Upper lobe of left lung (tissue), 6 donors: ENCODE results near the gene NUDC. TPM values are rescaled to one million over a fixed set of nuclear protein-coding genes. Genes with fewer than 3 reads are reported as not detected.

Experiments used
- ATAC-seq, 2 donors: fragments of 200-7000 bp; cut with Tn5 transposase; one replicate each; pipeline ENCODE4 v1.9.1; 2022; ENCODE audit warnings: mild to moderate bottlenecking in 2 of 2, moderate library complexity in 2 of 2; ENCODE audit not compliant: low FRiP score in 2 of 2
- DNase-seq, 2 donors: peaks; one replicate each; pipeline ENCODE4 v3.0.0-alpha.2; 2019 to 2020
- H3K27ac ChIP-seq, 4 donors: fragments of 200-600 bp; sonication (generic); one replicate each; pipeline ENCODE4 v1.5.1; 2016 to 2019
- H3K27me3 ChIP-seq, 4 donors: fragments of 200-600 bp; sonication (generic); one replicate each; pipeline ENCODE4 v1.5.1; 2017 to 2019
- H3K36me3 ChIP-seq, 4 donors: fragments of 200-600 bp; sonication (generic); one replicate each; pipeline ENCODE4 v1.5.1; 2016 to 2019
- H3K4me1 ChIP-seq, 4 donors: fragments of 200-600 bp; sonication (generic); one replicate each; pipeline ENCODE4 v1.5.1; 2018 to 2019
- H3K4me3 ChIP-seq, 4 donors: fragments of 200-600 bp; sonication (generic); one replicate each; pipeline ENCODE4 v1.5.1; 2017 to 2019; ENCODE audit warnings: mild to moderate bottlenecking in 2 of 4, moderate library complexity in 1 of 4
- H3K9me3 ChIP-seq, 4 donors: fragments of 200-600 bp; sonication (generic); one replicate each; pipeline ENCODE4 v1.5.1; 2018 to 2019
- EP300 ChIP-seq, 4 donors: sonication (generic); formaldehyde crosslinking; IDR thresholded peaks; one replicate each; pipeline ENCODE4 v1.5.1; 2017; ENCODE audit warnings: antibody characterized with exemption in 4 of 4, control low read depth in 2 of 4
- POLR2A ChIP-seq, 4 donors: fragments of 450-650 bp; IDR thresholded peaks; one replicate each; pipeline ENCODE4 v1.5.1; 2016 to 2017; ENCODE audit warnings: antibody characterized with exemption in 4 of 4, mild to moderate bottlenecking in 2 of 4
- POLR2AphosphoS5 ChIP-seq, 2 donors: sonication (generic); formaldehyde crosslinking; IDR thresholded peaks; one replicate each; pipeline ENCODE4 v1.5.1; 2017; ENCODE audit warnings: antibody characterized with exemption in 2 of 2
- WGBS, 2 donors: methylation state at CpG; one replicate each; pipeline ENCODE4 v1.1.5; 2017 to 2018; 5-methylcytosine and 5-hydroxymethylcytosine counted together
- total RNA-seq, 6 donors: library from RNA; depleted of rRNA in 4 of 6; stranded (reverse); fragments of >200 nt in 4 of 6; gene quantifications; one replicate each; pipeline versions ENCODE4 v1.1.0 to v1.2.1, GENCODE V29; 2016 to 2021
- TF ChIP-seq, protein P1 (sequence below), 6 experiments: fragments of 450-650 bp in 4 of 6; fragments of 200-600 bp in 2 of 6; sonication (generic) in 2 of 6; IDR thresholded peaks; one replicate each; pipeline ENCODE4 v1.5.1; 2016 to 2019; ENCODE audit warnings: antibody characterized with exemption in 6 of 6
- donor health status: DM: no; HTN: no; CAD: no; lungs with moderate emphysema.
- donor health status: DM: no; HTN: yes; CAD: no; lungs with severe emphysema.

Gene NUDC
- total RNA-seq, 6 donors from 2014 or later, result 41.9 to 81.2 (median 60.2) TPM

DNA sequence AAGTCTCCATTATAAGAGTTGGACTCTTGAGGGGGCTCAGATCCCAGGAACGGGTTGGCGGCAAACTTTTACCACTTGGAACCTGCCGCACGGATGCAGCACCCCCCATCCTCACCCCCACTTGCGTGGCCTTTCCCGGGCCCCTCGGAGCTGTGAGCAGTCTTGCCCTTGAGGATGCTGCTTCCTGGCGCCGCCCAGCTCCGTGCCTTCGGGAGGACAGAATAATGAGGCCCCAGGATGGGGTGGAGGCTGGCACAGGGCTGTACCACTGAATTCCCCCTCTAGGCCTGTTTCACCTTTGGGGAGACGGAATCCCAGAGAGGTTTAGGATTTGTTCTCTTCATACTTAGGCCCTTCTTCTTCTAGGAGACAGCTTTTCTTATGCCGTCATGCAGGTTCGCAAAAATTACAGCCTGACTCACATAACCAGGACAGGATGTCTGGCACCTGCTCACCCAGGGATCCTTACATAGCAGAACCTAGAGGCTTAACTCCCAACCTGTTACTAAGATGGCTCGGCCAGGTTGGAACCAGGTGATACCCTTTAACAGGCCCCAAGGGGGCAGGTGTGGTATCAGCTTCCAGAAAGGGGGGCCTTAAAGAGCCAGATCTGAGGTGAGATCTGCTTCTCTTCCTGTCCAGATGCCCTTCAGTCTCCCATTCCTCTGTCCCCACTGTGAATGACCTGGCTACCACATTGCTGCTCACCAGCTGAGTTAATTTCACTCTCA, 73.4 kb downstream of the NUDC start:
- H3K9me3 ChIP-seq, result no peaks in the 10 kb centered on the region
- H3K36me3 ChIP-seq, result no peaks in the 10 kb centered on the region
- TF ChIP-seq EP300 (IDR thresholded peaks at IDR 0.05) (no peak), POLR2AphosphoS5 (IDR thresholded peaks at IDR 0.05) (no peak), POLR2A (IDR thresholded peaks at IDR 0.05) (no peak)
- TF ChIP-seq, protein P1, sequence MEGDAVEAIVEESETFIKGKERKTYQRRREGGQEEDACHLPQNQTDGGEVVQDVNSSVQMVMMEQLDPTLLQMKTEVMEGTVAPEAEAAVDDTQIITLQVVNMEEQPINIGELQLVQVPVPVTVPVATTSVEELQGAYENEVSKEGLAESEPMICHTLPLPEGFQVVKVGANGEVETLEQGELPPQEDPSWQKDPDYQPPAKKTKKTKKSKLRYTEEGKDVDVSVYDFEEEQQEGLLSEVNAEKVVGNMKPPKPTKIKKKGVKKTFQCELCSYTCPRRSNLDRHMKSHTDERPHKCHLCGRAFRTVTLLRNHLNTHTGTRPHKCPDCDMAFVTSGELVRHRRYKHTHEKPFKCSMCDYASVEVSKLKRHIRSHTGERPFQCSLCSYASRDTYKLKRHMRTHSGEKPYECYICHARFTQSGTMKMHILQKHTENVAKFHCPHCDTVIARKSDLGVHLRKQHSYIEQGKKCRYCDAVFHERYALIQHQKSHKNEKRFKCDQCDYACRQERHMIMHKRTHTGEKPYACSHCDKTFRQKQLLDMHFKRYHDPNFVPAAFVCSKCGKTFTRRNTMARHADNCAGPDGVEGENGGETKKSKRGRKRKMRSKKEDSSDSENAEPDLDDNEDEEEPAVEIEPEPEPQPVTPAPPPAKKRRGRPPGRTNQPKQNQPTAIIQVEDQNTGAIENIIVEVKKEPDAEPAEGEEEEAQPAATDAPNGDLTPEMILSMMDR (IDR thresholded peaks at IDR 0.05), result no peak
- H3K4me1 ChIP-seq, result peaks cover 33 to 66% (median 50%) of the 10 kb centered on the region in 4 donors
- WGBS, 2 donors, result 36 to 62% methylated on average over 6 to 13 of the region's 15 CpGs
- DNase-seq, result no peak
- ATAC-seq, result no peak
- H3K4me3 ChIP-seq, result peak overlapping the region in 3 of 4 donors; percentile 75 to 91 (median 81)
- H3K27ac ChIP-seq, result peak overlapping the region; percentile 58 to 79 (median 70)
- H3K27me3 ChIP-seq, result peaks cover 0 to 22% (median 8%) of the 10 kb centered on the region in 4 donors

DNA sequence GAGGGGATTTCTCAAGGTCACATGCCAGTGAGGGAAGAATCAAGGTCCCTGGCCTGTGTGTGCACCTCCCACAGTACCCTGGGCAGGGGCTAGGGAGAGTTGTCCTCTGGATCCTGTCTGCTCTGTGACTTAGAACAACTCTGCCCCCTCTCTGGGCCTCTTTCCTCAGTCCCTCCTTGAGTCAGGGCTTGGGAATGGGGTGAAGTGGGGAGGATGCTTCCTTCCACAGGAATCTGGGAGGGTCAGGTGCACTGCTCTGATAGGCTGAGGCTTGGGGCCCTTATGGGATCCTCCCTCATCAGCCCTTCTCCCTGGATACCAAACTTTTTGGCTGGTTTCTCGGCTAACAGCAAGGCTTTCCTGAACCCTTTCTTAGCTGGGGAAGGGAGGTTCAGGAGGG, 74.5 kb downstream of the NUDC start:
- Histone ChIP-seq H3K4me1 (peaks cover 37 to 71% (median 54%) of the 10 kb centered on the region in 4 donors), H3K27ac (peak overlapping the region in 1 of 4 donors; percentile 3), H3K9me3 (no peaks in the 10 kb centered on the region), H3K4me3 (peak overlapping the region in 1 of 4 donors; percentile 91), H3K36me3 (no peaks in the 10 kb centered on the region), H3K27me3 (peaks cover 0 to 22% (median 8%) of the 10 kb centered on the region in 4 donors)
- WGBS, 2 donors, result 58 to 78% methylated on average over 1 of the region's 1 CpG
- TF ChIP-seq POLR2AphosphoS5 (IDR thresholded peaks at IDR 0.05) (no peak), EP300 (IDR thresholded peaks at IDR 0.05) (no peak), POLR2A (IDR thresholded peaks at IDR 0.05) (no peak)
- TF ChIP-seq, protein P1 (IDR thresholded peaks at IDR 0.05), result no peak
- ATAC-seq, result no peak
- no peak for DNase-seq

Other genes starting within 250 kb of the NUDC start
- gene ARID1A, start 225.7 kb upstream of the NUDC start, total RNA-seq, result 100 to 1,000 TPM in 1 of 6 donors, 10 to 100 TPM in 5; 61.3 to 102 (median 70.5) TPM
- gene PIGV, start 133.8 kb upstream of the NUDC start, total RNA-seq, result 10 to 100 TPM; 11.9 to 25.1 (median 17.5) TPM
- gene ZDHHC18, start 95.1 kb upstream of the NUDC start, total RNA-seq, result 10 to 100 TPM; 18.9 to 35.9 (median 24.9) TPM
- gene SFN, start 58.6 kb upstream of the NUDC start, total RNA-seq, result 100 to 1,000 TPM in 2 of 6 donors, 10 to 100 TPM in 4; 21.0 to 129 (median 70.1) TPM
- 10 to 100 TPM; 10.1 to 29.6 (median 18.5) TPM for gene GPN2, start 31.5 kb upstream of the NUDC start, total RNA-seq
- gene GPATCH3, start 21.3 kb upstream of the NUDC start, total RNA-seq, result 10 to 100 TPM in 4 of 6 donors, 1 to 10 TPM in 2; 9.4 to 20.8 (median 14.9) TPM
- 1 to 10 TPM in 4 of 6 donors, under 1 TPM in 1, not detected in 1; 0.89 to 8.8 (median 2.4) TPM for gene NR0B2, start 7.8 kb upstream of the NUDC start, total RNA-seq
- 10 to 100 TPM in 4 of 6 donors, 1 to 10 TPM in 2; 7.7 to 23.3 (median 11.8) TPM for gene KDF1, start 38.7 kb downstream of the NUDC start, total RNA-seq
- 10 to 100 TPM in 5 of 6 donors, 1 to 10 TPM in 1; 9.1 to 38.0 (median 26.0) TPM for gene TRNP1, start 71.9 kb downstream of the NUDC start, total RNA-seq
- 100 to 1,000 TPM in 1 of 6 donors, 10 to 100 TPM in 5; 10.5 to 124 (median 43.1) TPM for gene TENT5B, start 91.1 kb downstream of the NUDC start, total RNA-seq
- 10 to 100 TPM; 18.1 to 51.4 (median 31.5) TPM for gene SLC9A1, start 233.4 kb downstream of the NUDC start, total RNA-seq